Stomach smooth muscle (tissue), 2 donors: Measurements from ENCODE around the gene ZNF610.
A peak's percentile ranks its signal among the peaks of the same experiment; 100 is the strongest.
"Not testable (repeated sequence)": the region's sequence is repeated elsewhere in the genome, so short reads cannot be mapped to it uniquely, and the experiment has no call there.

Experiments
- H3K27ac ChIP-seq: one replicate; pipeline ENCODE4 v1.7.0; 2013; ENCODE audit warnings: mild to moderate bottlenecking, low read length, inconsistent platforms
- H3K27me3 ChIP-seq, 2 donors: one replicate each; pipeline ENCODE4 v1.7.0; 2013; ENCODE audit warnings: low read length in 2 of 2; ENCODE audit not compliant: insufficient read depth in 2 of 2, control insufficient read depth in 1 of 2
- H3K36me3 ChIP-seq, 2 donors: one replicate each; pipeline ENCODE4 v1.7.0; 2013; ENCODE audit warnings: low read length in 2 of 2; ENCODE audit not compliant: control insufficient read depth in 2 of 2, insufficient read depth in 2 of 2
- H3K4me1 ChIP-seq: one replicate; pipeline ENCODE4 v1.7.0; 2013; ENCODE audit warnings: low read length; ENCODE audit not compliant: control insufficient read depth, insufficient read depth
- H3K4me3 ChIP-seq, 2 donors: one replicate each; pipeline ENCODE4 v1.7.0; 2013; ENCODE audit warnings: low read length in 2 of 2
- H3K9ac ChIP-seq, 2 donors: one replicate each; pipeline ENCODE4 v1.7.0; 2013; ENCODE audit warnings: low read length in 2 of 2, mild to moderate bottlenecking in 1 of 2
- H3K9me3 ChIP-seq, 2 donors: one replicate each; pipeline ENCODE4 v1.7.0; 2013; ENCODE audit warnings: low read length in 2 of 2; ENCODE audit not compliant: control insufficient read depth in 2 of 2
- donor health status: healthy.
- donor health status: Pancreatic carcinoma.

ZNF610 gene

GRCh38 chr19:52336117-52336790, at the start of gene ZNF610:
Gene ZNF610, plus strand, starts transcription at chr19:52336243. Its CDS starts 12,930 bp downstream, at chr19:52349173.
- Histone ChIP-seq H3K4me1 (peaks cover 7% of the 10 kb centered on the region), H3K9me3 (peaks cover 14 to 28% of the 10 kb centered on the region in 2 donors), H3K27me3 (no peaks in the 10 kb centered on the region), H3K4me3 (peak within 1 kb of the TSS; percentile 92 to 93), H3K27ac (peak within 1 kb of the TSS; percentile 87), H3K9ac (peak within 1 kb of the TSS; percentile 91 to 96), H3K36me3 (peaks cover 0 to 2% of the 10 kb centered on the region in 2 donors)

GRCh38 chr19:52286256-52286655, 49.8 kb upstream of the ZNF610 start:
- H3K9ac ChIP-seq: no peak overlapping the region
- no peak overlapping the region for H3K4me3 ChIP-seq
- peaks cover 40 to 47% of the 10 kb centered on the region in 2 donors for H3K36me3 ChIP-seq
- no peaks in the 10 kb centered on the region for H3K4me1 ChIP-seq
- H3K27me3 ChIP-seq: no peaks in the 10 kb centered on the region
- no peak overlapping the region for H3K27ac ChIP-seq
- H3K9me3 ChIP-seq: no peaks in the 10 kb centered on the region

GRCh38 chr19:52291781-52292180, 44.3 kb upstream of the ZNF610 start:
- no peak overlapping the region for H3K27ac ChIP-seq
- no peaks in the 10 kb centered on the region for H3K27me3 ChIP-seq
- H3K36me3 ChIP-seq: peaks cover 16 to 20% of the 10 kb centered on the region in 2 donors
- no peaks in the 10 kb centered on the region for H3K9me3 ChIP-seq
- no peak overlapping the region for H3K4me3 ChIP-seq
- H3K9ac ChIP-seq: no peak overlapping the region
- peaks cover 5% of the 10 kb centered on the region for H3K4me1 ChIP-seq

GRCh38 chr19:52292946-52293345, 43.1 kb upstream of the ZNF610 start:
- not testable (repeated sequence) for H3K4me1 ChIP-seq, H3K9ac ChIP-seq, H3K27me3 ChIP-seq, H3K9me3 ChIP-seq, H3K27ac ChIP-seq, H3K4me3 ChIP-seq
- H3K36me3 ChIP-seq: peaks cover 16 to 20% of the 10 kb centered on the region in 2 donors

- Histone ChIP-seq H3K9ac (peak overlapping the region; percentile 73 to 78), H3K9me3 (no peaks in the 10 kb centered on the region), H3K36me3 (peaks cover 16 to 17% of the 10 kb centered on the region in 2 donors), H3K4me1 (peaks cover 14% of the 10 kb centered on the region), H3K27ac (peak overlapping the region; percentile 53), H3K27me3 (no peaks in the 10 kb centered on the region), H3K4me3 (peak overlapping the region; percentile 87 to 94)
Observed at GRCh38 chr19:52296400-52296772, 39.7 kb upstream of the ZNF610 start.

GRCh38 chr19:52296773-52297600, 39.1 kb upstream of the ZNF610 start, which contains the start of gene ZNF480:
Gene ZNF480, plus strand, starts transcription at chr19:52297169. Its CDS starts 3,244 bp downstream, at chr19:52300413.
- Histone ChIP-seq H3K36me3 (peaks cover 21 to 22% of the 10 kb centered on the region in 2 donors), H3K9me3 (no peaks in the 10 kb centered on the region), H3K4me1 (peaks cover 14% of the 10 kb centered on the region), H3K4me3 (peak within 1 kb of the TSS; percentile 87 to 94), H3K9ac (peak within 1 kb of the TSS; percentile 86 to 98), H3K27me3 (no peaks in the 10 kb centered on the region), H3K27ac (peak within 1 kb of the TSS; percentile 92)

GRCh38 chr19:52297601-52298364, 38.3 kb upstream of the ZNF610 start:
- H3K4me1 ChIP-seq: peaks cover 14% of the 10 kb centered on the region
- H3K9me3 ChIP-seq: no peaks in the 10 kb centered on the region
- H3K9ac ChIP-seq: peak overlapping the region; percentile 86 to 98
- H3K36me3 ChIP-seq: peaks cover 29 to 30% of the 10 kb centered on the region in 2 donors
- peak overlapping the region; percentile 83 to 94 for H3K4me3 ChIP-seq
- no peaks in the 10 kb centered on the region for H3K27me3 ChIP-seq
- peak overlapping the region; percentile 92 for H3K27ac ChIP-seq

GRCh38 chr19:52307275-52307674, 28.8 kb upstream of the ZNF610 start:
- Histone ChIP-seq H3K9ac (no peak overlapping the region), H3K27ac (no peak overlapping the region), H3K4me3 (peak overlapping the region in 1 of 2 donors; percentile 57), H3K4me1 (no peaks in the 10 kb centered on the region), H3K9me3 (peaks cover 43 to 60% of the 10 kb centered on the region in 2 donors), H3K36me3 (peaks cover 47 to 56% of the 10 kb centered on the region in 2 donors), H3K27me3 (no peaks in the 10 kb centered on the region)

- Histone ChIP-seq H3K9me3 (peaks cover 51 to 73% of the 10 kb centered on the region in 2 donors), H3K27me3 (no peaks in the 10 kb centered on the region), H3K9ac (no peak overlapping the region), H3K4me3 (peak overlapping the region in 1 of 2 donors; percentile 38), H3K36me3 (peaks cover 37 to 45% of the 10 kb centered on the region in 2 donors), H3K27ac (no peak overlapping the region), H3K4me1 (no peaks in the 10 kb centered on the region)
Observed at GRCh38 chr19:52322429-52322828, 13.6 kb upstream of the ZNF610 start.

- Histone ChIP-seq H3K4me3 (no peak overlapping the region), H3K4me1 (peaks cover 2% of the 10 kb centered on the region), H3K9me3 (peaks cover 26 to 56% of the 10 kb centered on the region in 2 donors), H3K27me3 (no peaks in the 10 kb centered on the region), H3K27ac (no peak overlapping the region), H3K36me3 (no peaks in the 10 kb centered on the region), H3K9ac (no peak overlapping the region)
Observed at GRCh38 chr19:52331757-52332156, 4.3 kb upstream of the ZNF610 start.
